Type B pancreatic cell (in vitro differentiated cells): Measurements from ENCODE around the gene BCO2. TPM values are rescaled to one million over a fixed set of nuclear protein-coding genes. Genes with fewer than 3 reads are reported as not detected.
"Not testable (repeated sequence)": the region's sequence is repeated elsewhere in the genome, so short reads cannot be mapped to it uniquely, and the experiment has no call there.

Experiments used
- DNase-seq: peaks from one replicate; pipeline ENCODE4 v3.0.0; 2021; ENCODE audit warnings: mixed read lengths; ENCODE audit not compliant: unreplicated experiment; ENCODE audit errors: extremely low spot score
- H3K27ac Mint-ChIP-seq: 2 replicates; pipeline ENCODE4 v1.8.0; 2021; ENCODE audit warnings: mild to moderate bottlenecking, mixed read lengths
- H3K27me3 Mint-ChIP-seq: 2 replicates; pipeline ENCODE4 v1.8.0; 2021; ENCODE audit warnings: mixed read lengths
- H3K36me3 Mint-ChIP-seq: 2 replicates; pipeline ENCODE4 v1.8.0; 2021; ENCODE audit warnings: mixed read lengths
- H3K4me1 Mint-ChIP-seq: one replicate; pipeline ENCODE4 v1.8.0; 2021; ENCODE audit warnings: mixed read lengths; ENCODE audit not compliant: unreplicated experiment
- H3K4me3 Mint-ChIP-seq: 2 replicates; pipeline ENCODE4 v1.8.0; 2021; ENCODE audit warnings: mild to moderate bottlenecking, mixed read lengths
- H3K9me3 Mint-ChIP-seq: 2 replicates; pipeline ENCODE4 v1.8.0; 2021; ENCODE audit warnings: mixed read lengths
- total RNA-seq: library from RNA; stranded (reverse); gene quantifications from 2 replicates; pipeline ENCODE4 v1.2.1, GENCODE V29; 2021; ENCODE audit warnings: low replicate concordance
- TF ChIP-seq, protein P1 (sequence below): fragments of 200-600 bp; sonication (generic); conservative IDR thresholded peaks from 2 replicates; pipeline ENCODE4 v1.5.0; 2021; ENCODE audit warnings: antibody characterized with exemption, mild to moderate bottlenecking

Gene BCO2
- total RNA-seq, 1 donor from 2014 or later: 2.7 TPM

DNA sequence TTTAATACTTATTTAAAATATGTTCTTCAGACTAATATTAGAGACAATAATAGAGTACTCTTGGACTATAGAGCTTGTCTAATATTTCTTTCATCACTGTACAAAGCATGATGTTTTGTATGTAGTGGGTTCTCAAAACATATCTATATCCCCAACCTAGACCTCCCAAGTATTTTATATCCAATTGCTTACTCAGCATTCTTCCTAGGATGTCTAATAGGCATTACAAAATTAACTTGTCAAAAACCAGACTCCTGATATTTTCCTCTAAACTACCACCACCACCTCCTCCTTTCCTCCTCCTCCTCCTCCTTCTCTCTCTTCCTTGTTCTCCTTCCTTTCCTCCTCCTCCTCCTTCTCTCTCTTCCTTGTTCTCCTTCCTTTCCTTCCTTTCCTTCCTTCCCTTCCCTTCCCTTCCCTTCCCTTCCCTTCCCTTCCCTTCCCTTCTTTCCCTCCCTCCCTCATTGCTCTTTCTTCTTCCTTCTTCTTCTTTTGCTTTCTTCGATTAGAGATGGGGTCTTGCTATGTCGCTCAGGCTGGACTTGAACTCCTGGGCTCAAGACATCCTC lies 21.3 kb downstream of the BCO2 start:
- TF ChIP-seq, protein P1, sequence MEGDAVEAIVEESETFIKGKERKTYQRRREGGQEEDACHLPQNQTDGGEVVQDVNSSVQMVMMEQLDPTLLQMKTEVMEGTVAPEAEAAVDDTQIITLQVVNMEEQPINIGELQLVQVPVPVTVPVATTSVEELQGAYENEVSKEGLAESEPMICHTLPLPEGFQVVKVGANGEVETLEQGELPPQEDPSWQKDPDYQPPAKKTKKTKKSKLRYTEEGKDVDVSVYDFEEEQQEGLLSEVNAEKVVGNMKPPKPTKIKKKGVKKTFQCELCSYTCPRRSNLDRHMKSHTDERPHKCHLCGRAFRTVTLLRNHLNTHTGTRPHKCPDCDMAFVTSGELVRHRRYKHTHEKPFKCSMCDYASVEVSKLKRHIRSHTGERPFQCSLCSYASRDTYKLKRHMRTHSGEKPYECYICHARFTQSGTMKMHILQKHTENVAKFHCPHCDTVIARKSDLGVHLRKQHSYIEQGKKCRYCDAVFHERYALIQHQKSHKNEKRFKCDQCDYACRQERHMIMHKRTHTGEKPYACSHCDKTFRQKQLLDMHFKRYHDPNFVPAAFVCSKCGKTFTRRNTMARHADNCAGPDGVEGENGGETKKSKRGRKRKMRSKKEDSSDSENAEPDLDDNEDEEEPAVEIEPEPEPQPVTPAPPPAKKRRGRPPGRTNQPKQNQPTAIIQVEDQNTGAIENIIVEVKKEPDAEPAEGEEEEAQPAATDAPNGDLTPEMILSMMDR: no peak
- no peak overlapping the region for H3K4me3 Mint-ChIP-seq
- peaks cover 5% of the 10 kb centered on the region for H3K4me1 Mint-ChIP-seq
- H3K27me3 Mint-ChIP-seq: peaks cover 17% of the 10 kb centered on the region
- no peaks in the 10 kb centered on the region for H3K36me3 Mint-ChIP-seq
- DNase-seq: no peak
- H3K9me3 Mint-ChIP-seq: no peaks in the 10 kb centered on the region
- no peak overlapping the region for H3K27ac Mint-ChIP-seq

DNA sequence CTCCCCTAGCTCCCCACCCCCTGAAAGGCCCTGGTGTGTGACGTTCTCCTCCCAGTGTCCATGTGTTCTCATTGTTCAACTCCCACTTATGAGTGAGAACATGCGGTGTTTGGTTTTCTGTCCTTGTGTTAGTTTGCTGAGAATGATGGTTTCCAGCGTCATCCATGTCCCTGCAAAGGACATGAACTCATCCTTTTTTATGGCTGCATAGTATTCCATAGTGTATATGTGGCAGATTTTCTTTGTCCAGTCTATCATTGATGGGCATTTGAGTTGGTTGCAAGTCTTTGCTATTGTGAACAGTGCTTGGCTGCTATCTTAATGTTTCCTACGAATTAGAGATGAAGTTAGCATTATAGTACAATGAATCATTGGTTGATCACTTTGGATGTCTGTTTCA lies 23.8 kb downstream of the BCO2 start:
- H3K27ac Mint-ChIP-seq, H3K4me1 Mint-ChIP-seq, H3K9me3 Mint-ChIP-seq, DNase-seq, H3K36me3 Mint-ChIP-seq, H3K4me3 Mint-ChIP-seq: not testable (repeated sequence)
- peaks cover 15% of the 10 kb centered on the region for H3K27me3 Mint-ChIP-seq

DNA sequence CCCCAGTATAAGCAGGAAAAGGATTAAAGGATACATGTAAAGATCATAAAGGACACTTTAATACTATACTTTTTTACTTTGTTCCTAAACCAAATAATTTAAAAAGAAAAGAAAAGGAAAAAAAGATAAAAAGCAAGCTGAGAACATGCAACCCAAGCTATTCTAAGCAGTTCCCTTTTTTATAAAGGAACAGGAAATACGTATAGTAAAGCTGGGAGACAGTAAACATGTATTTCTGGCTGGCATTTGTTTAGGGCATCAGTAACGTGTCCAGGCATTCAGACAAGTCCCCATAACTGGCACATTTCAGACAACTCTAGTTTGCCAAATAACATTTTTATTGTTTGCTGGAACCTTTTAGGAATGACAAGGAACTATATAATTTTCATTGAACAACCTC lies 24.9 kb downstream of the BCO2 start:
- TF ChIP-seq, protein P1: no peak
- Mint-ChIP-seq H3K27ac (no peak overlapping the region), H3K27me3 (peaks cover 15% of the 10 kb centered on the region)

DNA sequence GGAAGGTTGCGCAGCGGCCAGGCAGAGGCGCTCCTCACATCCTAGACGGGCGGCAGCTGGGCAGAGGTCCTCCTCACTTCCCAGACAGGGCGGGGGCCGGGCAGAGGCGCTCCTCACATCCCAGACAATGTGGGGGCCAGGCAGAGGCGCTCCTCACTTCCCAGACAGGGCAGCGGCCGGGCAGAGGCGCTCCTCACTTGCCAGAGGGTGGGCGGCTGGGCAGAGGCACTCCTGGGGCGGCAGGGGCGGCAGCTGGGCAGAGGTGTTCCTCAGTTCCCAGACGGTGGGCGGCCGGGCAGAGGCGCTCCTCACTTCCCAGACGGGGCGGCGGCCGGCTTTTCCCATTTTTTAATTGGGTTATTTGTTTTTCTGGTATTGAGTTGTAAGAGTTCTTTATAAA lies 30.8 kb downstream of the BCO2 start:
- Mint-ChIP-seq H3K27me3 (peaks cover 11% of the 10 kb centered on the region), H3K9me3 (no peaks in the 10 kb centered on the region), H3K36me3 (peaks cover 3% of the 10 kb centered on the region), H3K4me1 (no peaks in the 10 kb centered on the region), H3K27ac (no peak overlapping the region), H3K4me3 (no peak overlapping the region)
- no peak for DNase-seq
- TF ChIP-seq, protein P1: no peak

More for the DNA sequence above, 24.9 kb downstream of the BCO2 start:
- DNase-seq: no peak
- H3K4me1 Mint-ChIP-seq: peaks cover 5% of the 10 kb centered on the region
- no peak overlapping the region for H3K4me3 Mint-ChIP-seq
- no peaks in the 10 kb centered on the region for H3K9me3 Mint-ChIP-seq
- H3K36me3 Mint-ChIP-seq: no peaks in the 10 kb centered on the region

DNA sequence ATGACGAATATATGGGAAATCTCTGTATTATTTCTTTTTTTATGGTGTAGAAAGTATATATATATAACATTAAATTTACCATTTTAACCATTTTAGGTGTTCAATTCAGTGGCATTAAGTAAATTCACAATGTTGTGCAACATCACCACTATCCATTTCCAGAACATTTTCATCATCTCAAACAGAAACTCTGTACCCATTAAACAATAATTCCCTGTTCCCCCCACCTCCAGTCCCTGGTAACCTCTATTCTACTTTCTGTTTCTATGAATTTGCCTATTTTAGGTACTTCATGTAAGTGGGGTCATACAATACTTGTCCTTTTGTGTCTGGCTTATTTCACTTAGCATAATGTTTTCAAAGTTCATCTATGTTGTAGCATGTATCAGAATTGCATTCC lies 35.6 kb downstream of the BCO2 start:
- no peaks in the 10 kb centered on the region for H3K4me1 Mint-ChIP-seq
- peaks cover 3% of the 10 kb centered on the region for H3K36me3 Mint-ChIP-seq
- no peak for DNase-seq
- TF ChIP-seq, protein P1: no peak
- H3K4me3 Mint-ChIP-seq: no peak overlapping the region
- H3K27me3 Mint-ChIP-seq: peaks cover 13% of the 10 kb centered on the region
- H3K9me3 Mint-ChIP-seq: no peaks in the 10 kb centered on the region
- H3K27ac Mint-ChIP-seq: no peak overlapping the region

DNA sequence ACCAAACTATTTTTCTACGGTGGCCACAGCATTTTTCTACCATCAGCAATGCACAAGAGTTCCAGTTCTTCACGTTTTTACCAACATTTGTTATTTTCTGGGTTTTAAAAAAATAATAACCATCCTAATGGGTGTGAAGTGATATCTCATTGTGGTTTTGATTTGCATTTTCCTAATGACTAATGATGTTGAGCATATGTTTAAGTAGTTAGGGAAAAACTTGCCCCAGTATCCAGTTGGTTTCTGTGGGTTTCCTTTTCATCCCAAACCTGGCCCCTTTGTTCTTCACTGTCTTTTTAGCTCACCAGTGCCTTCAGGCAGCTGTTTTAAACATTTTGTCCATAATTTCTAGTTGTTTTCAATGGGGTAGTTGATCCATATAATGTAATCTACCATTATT lies 36.2 kb downstream of the BCO2 start:
- Mint-ChIP-seq H3K27me3 (peaks cover 13% of the 10 kb centered on the region), H3K36me3 (peaks cover 3% of the 10 kb centered on the region), H3K27ac (no peak overlapping the region), H3K4me3 (no peak overlapping the region), H3K9me3 (no peaks in the 10 kb centered on the region), H3K4me1 (no peaks in the 10 kb centered on the region)
- TF ChIP-seq, protein P1: no peak
- no peak for DNase-seq
